Cardiac muscle cell (in vitro differentiated cells and primary cell): ENCODE results near the gene ERH. TPM values are rescaled to one million over a fixed set of nuclear protein-coding genes. Genes with fewer than 3 reads are reported as not detected.
A peak's percentile ranks its signal among the peaks of the same experiment; 100 is the strongest.
"Not testable (repeated sequence)": the region's sequence is repeated elsewhere in the genome, so short reads cannot be mapped to it uniquely, and the experiment has no call there.

ENCODE experiments used
- DNase-seq, 2 donors: peaks; one replicate each; pipeline versions ENCODE4 v3.0.0 to v3.0.0-alpha.2; 2010 to 2017; ENCODE audit warnings: low read depth in 1 of 2, low spot score in 1 of 2
- H3K27ac ChIP-seq: fragments of 200-600 bp; sonication (generic); 2 replicates; pipeline ENCODE4 v1.5.1; 2016
- H3K27me3 ChIP-seq: fragments of 200-600 bp; sonication (generic); 2 replicates; pipeline ENCODE4 v1.6.0; 2016; ENCODE audit warnings: control low read depth
- H3K36me3 ChIP-seq: fragments of 200-600 bp; sonication (generic); 2 replicates; pipeline ENCODE4 v1.5.1; 2016; ENCODE audit warnings: control low read depth
- H3K4me1 ChIP-seq: fragments of 200-600 bp; sonication (generic); 2 replicates; pipeline ENCODE4 v1.8.1; 2017; ENCODE audit warnings: low read depth, mild to moderate bottlenecking, mixed run types
- H3K4me3 ChIP-seq: fragments of 200-600 bp; sonication (generic); 2 replicates; pipeline ENCODE4 v1.5.1; 2016; ENCODE audit warnings: mild to moderate bottlenecking
- H3K9me3 ChIP-seq: fragments of 200-600 bp; sonication (generic); 2 replicates; pipeline ENCODE4 v1.5.1; 2017; ENCODE audit warnings: low read depth, mild to moderate bottlenecking, control low read depth
- CTCF ChIP-seq: IDR thresholded peaks from 2 replicates; pipeline ENCODE4 v1.5.1; 2012; ENCODE audit warnings: low read depth, mild to moderate bottlenecking, low read length
- polyA plus RNA-seq: library from polyadenylated mRNA; unstranded; fragments of >200 nt; fragmentation: Nextera tagmentation; extraction: Ambion mirVana; gene quantifications from 2 replicates; pipeline ENCODE4 v1.2.1, GENCODE V29; 2016
- total RNA-seq: library from RNA; depleted of rRNA; stranded (reverse); fragments of >200 nt; gene quantifications from 2 replicates; pipeline ENCODE4 v1.2.3, GENCODE V29; 2016

ERH gene
- total and polyA plus RNA-seq, 2 experiments from 2014 or later: 97.0 to 296 TPM

- no peak overlapping the region for H3K4me3 ChIP-seq
- no peaks in the 10 kb centered on the region for H3K9me3 ChIP-seq
- H3K27ac ChIP-seq: no peak overlapping the region
- H3K27me3 ChIP-seq: no peaks in the 10 kb centered on the region
- H3K4me1 ChIP-seq: no peaks in the 10 kb centered on the region
- TF ChIP-seq CTCF: no peak
- DNase-seq: peak in 1 of 2 donors; percentile 22
- peaks cover 14% of the 10 kb centered on the region for H3K36me3 ChIP-seq
Measured at GRCh38 chr14:69423279-69423678, 25.2 kb upstream of the ERH start.

GRCh38 chr14:69416087-69416486 lies 18.0 kb upstream of the ERH start:
- not testable (repeated sequence) for DNase-seq, H3K4me1 ChIP-seq, H3K27me3 ChIP-seq, H3K4me3 ChIP-seq, H3K36me3 ChIP-seq, H3K27ac ChIP-seq, H3K9me3 ChIP-seq

- Histone ChIP-seq H3K36me3 (no peaks in the 10 kb centered on the region), H3K4me3 (no peak overlapping the region), H3K4me1 (no peaks in the 10 kb centered on the region), H3K27me3 (no peaks in the 10 kb centered on the region), H3K9me3 (no peaks in the 10 kb centered on the region), H3K27ac (no peak overlapping the region)
- DNase-seq: no peak
- no peak for TF ChIP-seq CTCF
Measured at GRCh38 chr14:69413483-69413882, 15.4 kb upstream of the ERH start.

- TF ChIP-seq CTCF: no peak
Measured at GRCh38 chr14:69408331-69408960, 10.3 kb upstream of the ERH start.

GRCh38 chr14:69405762-69406161 lies 7.7 kb upstream of the ERH start:
- H3K4me1 ChIP-seq: peaks cover 8% of the 10 kb centered on the region
- no peak for TF ChIP-seq CTCF
- no peak overlapping the region for H3K27ac ChIP-seq
- H3K4me3 ChIP-seq: no peak overlapping the region
- DNase-seq: no peak
- no peaks in the 10 kb centered on the region for H3K27me3 ChIP-seq
- H3K9me3 ChIP-seq: no peaks in the 10 kb centered on the region
- H3K36me3 ChIP-seq: no peaks in the 10 kb centered on the region

More at GRCh38 chr14:69408331-69408960, 10.3 kb upstream of the ERH start:
- Histone ChIP-seq H3K27me3 (no peaks in the 10 kb centered on the region), H3K27ac (no peak overlapping the region), H3K36me3 (no peaks in the 10 kb centered on the region), H3K4me3 (no peak overlapping the region), H3K9me3 (no peaks in the 10 kb centered on the region), H3K4me1 (no peaks in the 10 kb centered on the region)
- no peak for DNase-seq

GRCh38 chr14:69404883-69405282 lies 6.8 kb upstream of the ERH start:
- H3K9me3 ChIP-seq: no peaks in the 10 kb centered on the region
- DNase-seq: no peak
- no peaks in the 10 kb centered on the region for H3K36me3 ChIP-seq
- no peak for TF ChIP-seq CTCF
- no peaks in the 10 kb centered on the region for H3K27me3 ChIP-seq
- no peak overlapping the region for H3K27ac ChIP-seq
- no peak overlapping the region for H3K4me3 ChIP-seq
- peaks cover 16% of the 10 kb centered on the region for H3K4me1 ChIP-seq
